ENCODE results near the gene PPP1R12C. TPM values are rescaled to one million over a fixed set of nuclear protein-coding genes. Genes with fewer than 3 reads are reported as not detected.

PPP1R12C gene
- total RNA-seq, 6 experiments from 2014 or later = 35.6 to 48.1 (median 41.7) TPM

DNA sequence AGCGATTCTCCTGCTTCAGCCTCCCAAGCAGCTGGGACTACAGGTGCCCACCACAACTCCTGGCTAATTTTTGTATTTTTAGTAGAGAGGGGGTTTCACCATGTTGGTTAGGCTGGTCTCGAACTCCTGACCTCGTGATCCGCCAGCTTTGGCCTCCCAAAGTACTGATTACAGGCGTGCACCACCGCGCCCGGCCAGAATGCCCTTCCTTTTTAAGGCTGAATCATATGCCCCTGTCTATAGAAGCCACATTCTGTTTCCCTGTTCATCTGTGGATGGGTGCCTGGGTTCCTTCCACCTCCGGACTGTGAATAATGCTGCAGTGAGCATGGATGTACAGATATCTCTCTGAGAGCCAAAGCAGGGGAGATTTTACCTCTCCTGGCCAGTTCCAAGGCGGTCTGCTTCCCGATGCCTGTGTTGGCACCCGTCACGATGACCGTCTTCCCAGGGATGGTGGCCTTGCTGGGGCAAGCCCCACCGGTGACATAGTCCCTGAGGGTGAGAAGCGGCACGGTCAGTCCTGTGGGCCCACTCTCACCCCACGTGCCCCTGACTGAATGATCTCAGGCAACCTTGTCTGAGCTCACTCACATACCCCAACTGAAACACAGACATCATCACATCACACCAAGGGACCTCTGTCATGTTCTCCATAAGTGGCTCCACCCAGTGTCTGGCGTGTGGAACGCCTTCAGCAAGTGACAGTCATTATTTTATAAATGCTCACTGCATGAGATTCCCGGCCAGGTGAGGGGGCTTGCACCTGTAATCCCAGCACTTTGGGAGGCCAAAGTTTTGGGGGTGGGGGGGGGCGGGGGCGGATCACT lies 58.4 kb downstream of the PPP1R12C start:
- ATAC-seq (no peak), DNase-seq (no peak)
- Histone ChIP-seq H3K36me3 (peaks cover 0 to 46% (median 14%) of the 10 kb centered on the region in 4 donors), H3K4me1 (peaks cover 0 to 6% (median 0%) of the 10 kb centered on the region in 4 donors), H3K4me3 (no peak overlapping the region), H3K27me3 (no peaks in the 10 kb centered on the region), H3K9me3 (no peaks in the 10 kb centered on the region), H3K27ac (no peak overlapping the region)
- WGBS (ENCODE audit: insufficient coverage, low coverage, low lambda C conversion rate, missing lambda C conversion rate) = 92% methylated on average over 16 of the region's 23 CpGs
- TF ChIP-seq POLR2A (IDR thresholded peaks at IDR 0.05) (no peak), CTCF (IDR thresholded peaks at IDR 0.05) (no peak)
- intact Hi-C loops (cut with DNase I) = no loop called here

GRCh38 chr19:55056827-55057226 lies 60.6 kb downstream of the PPP1R12C start:
- no peak overlapping the region for H3K27ac ChIP-seq
- TF ChIP-seq CTCF (IDR thresholded peaks at IDR 0.05) = no peak
- no peak for TF ChIP-seq POLR2A (IDR thresholded peaks at IDR 0.05)
- intact Hi-C loops (cut with DNase I) = no loop called here
- no peaks in the 10 kb centered on the region for H3K9me3 ChIP-seq
- no peak overlapping the region for H3K4me3 ChIP-seq
- peaks cover 0 to 57% (median 15%) of the 10 kb centered on the region in 4 donors for H3K36me3 ChIP-seq
- 97% methylated on average over 9 of the region's 9 CpGs for WGBS (ENCODE audit: insufficient coverage, low coverage, low lambda C conversion rate, missing lambda C conversion rate)
- H3K27me3 ChIP-seq = no peaks in the 10 kb centered on the region
- no peak for ATAC-seq
- no peak for DNase-seq
- no peaks in the 10 kb centered on the region for H3K4me1 ChIP-seq

GRCh38 chr19:55053735-55054134 lies 63.7 kb downstream of the PPP1R12C start:
- ATAC-seq = peak in 1 of 4 donors; percentile 29
- H3K27me3 ChIP-seq = no peaks in the 10 kb centered on the region
- no peak overlapping the region for H3K4me3 ChIP-seq
- intact Hi-C loops (cut with DNase I) = no loop called here
- no peak for DNase-seq
- TF ChIP-seq CTCF (IDR thresholded peaks at IDR 0.05) (no peak), POLR2A (IDR thresholded peaks at IDR 0.05) (no peak)
- H3K4me1 ChIP-seq = no peaks in the 10 kb centered on the region
- H3K27ac ChIP-seq = no peak overlapping the region
- WGBS (ENCODE audit: insufficient coverage, low coverage, low lambda C conversion rate, missing lambda C conversion rate) = 77% methylated on average over 2 of the region's 7 CpGs
- no peaks in the 10 kb centered on the region for H3K9me3 ChIP-seq
- H3K36me3 ChIP-seq = peaks cover 0 to 57% (median 17%) of the 10 kb centered on the region in 4 donors

GRCh38 chr19:55050749-55051532 lies 66.5 kb downstream of the PPP1R12C start:
- no peaks in the 10 kb centered on the region for H3K9me3 ChIP-seq
- no peaks in the 10 kb centered on the region for H3K27me3 ChIP-seq

More at GRCh38 chr19:55050749-55051532, 66.5 kb downstream of the PPP1R12C start:
- TF ChIP-seq POLR2A (IDR thresholded peaks at IDR 0.05) (no peak), CTCF (IDR thresholded peaks at IDR 0.05) (no peak)
- intact Hi-C loops (cut with DNase I) = no loop called here
- no peaks in the 10 kb centered on the region for H3K4me1 ChIP-seq
- ATAC-seq = no peak
- peaks cover 0 to 50% (median 27%) of the 10 kb centered on the region in 4 donors for H3K36me3 ChIP-seq
- no peak overlapping the region for H3K4me3 ChIP-seq
- DNase-seq = no peak
- no peak overlapping the region for H3K27ac ChIP-seq
- 96% methylated on average over 16 of the region's 25 CpGs for WGBS (ENCODE audit: insufficient coverage, low coverage, low lambda C conversion rate, missing lambda C conversion rate)

Measured in right lobe of liver (tissue), 6 donors.